HL-60 (cell line): ENCODE data around the gene ATL2.
"Not testable (repeated sequence)": the region's sequence is repeated elsewhere in the genome, so short reads cannot be mapped to it uniquely, and the experiment has no call there.

Source experiments
- DNase-seq, 2 experiments: peaks; one replicate each; pipeline ENCODE4 v3.0.0-alpha.2; 2010 to 2020; ENCODE audit warnings: low read depth in 1 of 2, low spot score in 1 of 2
- H3K27ac ChIP-seq: fragments of 250-450 bp; sonication (Bioruptor Pico); replicated peaks from 2 replicates; pipeline ENCODE4 v1.5.1; 2020; ENCODE audit warnings: mild to moderate bottlenecking, moderate library complexity
- H3K27me3 ChIP-seq: fragments of 250-450 bp; sonication (Bioruptor Pico); 2 replicates; pipeline ENCODE4 v1.5.1; 2021; ENCODE audit warnings: mild to moderate bottlenecking, moderate library complexity; ENCODE audit not compliant: insufficient read depth, poor library complexity, severe bottlenecking
- H3K4me3 ChIP-seq: replicated peaks from 2 replicates; pipeline ENCODE4 v1.5.1; 2011; ENCODE audit warnings: mild to moderate bottlenecking, control low read depth, low read length; ENCODE audit not compliant: insufficient read depth
- GABPA ChIP-seq: IDR thresholded peaks from 2 replicates; pipeline ENCODE4 v1.6.1; 2012; ENCODE audit warnings: low read depth
- POLR2AphosphoS5 ChIP-seq: IDR thresholded peaks from 2 replicates; pipeline ENCODE4 v1.6.1; 2012; ENCODE audit warnings: low read depth
- REST ChIP-seq: IDR thresholded peaks from 2 replicates; pipeline ENCODE4 v1.6.1; 2012; ENCODE audit warnings: low read depth; ENCODE audit not compliant: insufficient replicate concordance
- SPI1 ChIP-seq: IDR thresholded peaks from 2 replicates; pipeline ENCODE4 v1.6.1; 2012; ENCODE audit warnings: low read depth, mild to moderate bottlenecking, borderline replicate concordance
- TF ChIP-seq, protein P1 (sequence below): IDR thresholded peaks from one replicate; pipeline ENCODE4 v1.5.1; 2011; ENCODE audit warnings: low read length, control low read depth, inconsistent platforms; ENCODE audit not compliant: insufficient read depth

The ATL2 gene

GRCh38 chr2:38330754-38331153 lies 46.3 kb downstream of the ATL2 start:
- TF ChIP-seq GABPA (no peak), SPI1 (peak; percentile 52; the same call in 1 of the 2 replicates), POLR2AphosphoS5 (no peak)

GRCh38 chr2:38327580-38327979 lies 49.5 kb downstream of the ATL2 start:
- TF ChIP-seq SPI1, result no peak
- TF ChIP-seq, protein P1, sequence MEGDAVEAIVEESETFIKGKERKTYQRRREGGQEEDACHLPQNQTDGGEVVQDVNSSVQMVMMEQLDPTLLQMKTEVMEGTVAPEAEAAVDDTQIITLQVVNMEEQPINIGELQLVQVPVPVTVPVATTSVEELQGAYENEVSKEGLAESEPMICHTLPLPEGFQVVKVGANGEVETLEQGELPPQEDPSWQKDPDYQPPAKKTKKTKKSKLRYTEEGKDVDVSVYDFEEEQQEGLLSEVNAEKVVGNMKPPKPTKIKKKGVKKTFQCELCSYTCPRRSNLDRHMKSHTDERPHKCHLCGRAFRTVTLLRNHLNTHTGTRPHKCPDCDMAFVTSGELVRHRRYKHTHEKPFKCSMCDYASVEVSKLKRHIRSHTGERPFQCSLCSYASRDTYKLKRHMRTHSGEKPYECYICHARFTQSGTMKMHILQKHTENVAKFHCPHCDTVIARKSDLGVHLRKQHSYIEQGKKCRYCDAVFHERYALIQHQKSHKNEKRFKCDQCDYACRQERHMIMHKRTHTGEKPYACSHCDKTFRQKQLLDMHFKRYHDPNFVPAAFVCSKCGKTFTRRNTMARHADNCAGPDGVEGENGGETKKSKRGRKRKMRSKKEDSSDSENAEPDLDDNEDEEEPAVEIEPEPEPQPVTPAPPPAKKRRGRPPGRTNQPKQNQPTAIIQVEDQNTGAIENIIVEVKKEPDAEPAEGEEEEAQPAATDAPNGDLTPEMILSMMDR, result no peak
- no peak overlapping the region for H3K4me3 ChIP-seq
- DNase-seq, result no peak
- H3K27me3 ChIP-seq, result no peaks in the 10 kb centered on the region
- H3K27ac ChIP-seq, result no peak overlapping the region

More at GRCh38 chr2:38330754-38331153, 46.3 kb downstream of the ATL2 start:
- DNase-seq, result no peak
- no peaks in the 10 kb centered on the region for H3K27me3 ChIP-seq
- no peak overlapping the region for H3K4me3 ChIP-seq
- H3K27ac ChIP-seq, result no peak overlapping the region

DNA sequence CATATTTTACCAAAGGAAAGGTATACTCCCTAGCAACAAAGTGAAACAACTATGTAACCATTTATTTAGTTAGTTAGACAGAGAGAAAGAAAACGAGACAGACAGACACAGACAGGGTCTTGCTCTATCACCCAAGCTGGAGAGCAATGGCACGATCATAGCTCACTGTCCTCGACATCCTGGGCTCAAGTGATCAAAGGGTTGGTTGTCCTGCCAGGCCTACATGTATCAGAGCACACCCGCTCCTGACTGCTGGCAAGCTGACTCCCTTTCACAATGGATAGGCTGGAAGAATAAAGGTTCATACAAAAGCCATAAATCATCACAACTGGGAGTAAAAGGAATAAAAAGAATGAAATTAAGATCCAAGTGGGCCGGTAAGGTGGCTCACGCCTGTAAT lies 53.5 kb downstream of the ATL2 start:
- no peaks in the 10 kb centered on the region for H3K27me3 ChIP-seq
- no peak for DNase-seq
- H3K27ac ChIP-seq, result no peak overlapping the region
- no peak overlapping the region for H3K4me3 ChIP-seq
- TF ChIP-seq, protein P1, result no peak
- TF ChIP-seq GABPA (no peak), POLR2AphosphoS5 (no peak), REST (no peak), SPI1 (no peak)

DNA sequence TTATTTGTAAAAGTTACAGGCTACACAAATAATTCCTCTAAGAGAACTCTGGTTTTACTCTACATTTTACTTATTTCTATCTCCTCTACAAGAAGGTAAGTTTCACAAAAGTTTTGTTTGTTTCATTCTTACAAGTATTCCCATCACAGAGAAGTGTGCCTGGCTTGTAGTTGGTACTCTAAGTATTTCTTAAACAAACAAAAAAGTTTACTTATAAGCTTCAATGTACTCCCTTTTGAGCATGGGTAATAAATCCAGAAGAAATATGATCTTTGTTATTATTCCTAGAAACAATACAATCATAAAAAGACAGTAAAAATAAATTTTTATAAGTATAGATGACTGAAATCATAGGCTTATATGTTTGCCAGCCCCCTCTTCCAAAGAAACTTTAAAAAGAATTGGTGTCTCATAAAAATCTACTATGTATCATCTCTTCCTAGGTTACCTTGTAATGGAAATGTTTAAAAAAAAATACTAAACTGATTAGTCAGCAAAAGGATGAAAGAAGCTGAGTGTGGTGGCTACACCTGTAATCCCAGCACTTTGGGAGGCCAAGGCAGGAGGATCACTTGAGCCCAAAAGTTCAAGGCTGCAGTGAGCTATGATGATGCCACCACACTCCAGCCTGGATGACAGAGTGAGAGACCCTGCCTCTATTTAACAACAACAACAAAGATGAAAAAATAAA lies 54.7 kb downstream of the ATL2 start:
- H3K27me3 ChIP-seq, result no peaks in the 10 kb centered on the region
- TF ChIP-seq GABPA (no peak), SPI1 (no peak), REST (no peak), POLR2AphosphoS5 (no peak)
- TF ChIP-seq, protein P1, result no peak

GRCh38 chr2:38319240-38319639 lies 57.8 kb downstream of the ATL2 start:
- H3K4me3 ChIP-seq, DNase-seq, H3K27ac ChIP-seq, H3K27me3 ChIP-seq: not testable (repeated sequence)

More for the DNA sequence above, 54.7 kb downstream of the ATL2 start:
- Histone ChIP-seq H3K4me3 (no peak overlapping the region), H3K27ac (no peak overlapping the region)
- DNase-seq, result no peak
